HCT116 (cell line): ENCODE results near the gene TMEM106C. TPM values are rescaled to one million over a fixed set of nuclear protein-coding genes. Genes with fewer than 3 reads are reported as not detected.

Source experiments
- ATAC-seq: fragments of 200-7000 bp; cut with Tn5 transposase; 2 replicates; pipeline ENCODE4 v1.9.1; 2020; ENCODE audit warnings: mild to moderate bottlenecking, moderate library complexity
- BruUV-seq: library from RNA; stranded (reverse); fragments of 400-500 nt; replicated peaks from 2 replicates; lab custom pipeline; 2021; lab: Mats Ljungman, UMichigan
- CTCF ChIA-PET: fragments of 300-600 bp; sonication (Branson Sonifier 250); formaldehyde crosslinking; loops from one replicate; lab custom pipeline; 2021; ENCODE audit warnings: antibody characterized with exemption; lab: Charles Lee
- POLR2A ChIA-PET: fragments of 300-600, 350-600 bp; sonication (Branson Sonifier 250); formaldehyde crosslinking; loops from one replicate; lab custom pipeline; 2021; ENCODE audit warnings: antibody characterized with exemption; lab: Charles Lee
- RAD21 ChIA-PET, 2 experiments: fragments of 300-600 bp; sonication (Branson Sonifier 250); formaldehyde crosslinking; loops; one replicate each; lab custom pipeline; 2023; ENCODE audit warnings: low total read pairs in 2 of 2; ENCODE audit not compliant: uncharacterized antibody in 2 of 2, unreplicated experiment in 2 of 2, low non-redundant PET in 1 of 2; lab: Charles Lee
- DNase-seq: peaks from one replicate; pipeline ENCODE4 v3.0.0-alpha.2; 2010; ENCODE audit warnings: low read depth, low spot score
- H2AFZ ChIP-seq: fragments of 200-600 bp; shearing (Covaris generic), sonication (generic); 2 replicates; pipeline ENCODE4 v1.6.1; 2017; ENCODE audit warnings: low read depth, mixed run types, mixed read lengths, antibody characterized with exemption, low read length; ENCODE audit not compliant: poor library complexity, severe bottlenecking
- H3K27ac ChIP-seq: 2 replicates; pipeline ENCODE4 v1.5.1; 2012; ENCODE audit warnings: low read depth, low read length
- H3K27me3 ChIP-seq: fragments of 200-600 bp; sonication (generic); 2 replicates; pipeline ENCODE4 v1.6.1; 2016; ENCODE audit warnings: mixed run types, low read length, mixed read lengths; ENCODE audit not compliant: insufficient read depth
- H3K36me3 ChIP-seq, 2 experiments: fragments of 200-500 bp in 1 of 2; fragments of 200-600 bp in 1 of 2; sonication (Bioruptor generic) in 1 of 2; sonication (generic) in 1 of 2; 2 replicates each; pipeline versions ENCODE4 v1.5.1 to v1.6.1; 2014 to 2016; ENCODE audit warnings: low read length in 2 of 2, inconsistent platforms in 1 of 2, mixed read lengths in 1 of 2, mixed run types in 1 of 2; ENCODE audit not compliant: insufficient read depth in 2 of 2, control insufficient read depth in 1 of 2
- H3K4me1 ChIP-seq, 2 experiments: fragments of 200-600 bp in 1 of 2; sonication (generic) in 1 of 2; 2 replicates each; pipeline versions ENCODE4 v1.5.1 to v1.6.1; 2012 to 2017; ENCODE audit warnings: low read length in 2 of 2, inconsistent platforms in 1 of 2, mild to moderate bottlenecking in 1 of 2, mixed read lengths in 1 of 2, mixed run types in 1 of 2, moderate library complexity in 1 of 2; ENCODE audit not compliant: insufficient read depth in 2 of 2, control insufficient read depth in 1 of 2
- H3K4me2 ChIP-seq: fragments of 200-600 bp; sonication (generic); 2 replicates; pipeline ENCODE4 v1.6.1; 2017; ENCODE audit warnings: mixed run types, low read length, mixed read lengths
- H3K4me3 ChIP-seq, 2 experiments: fragments of 200-600 bp in 1 of 2; sonication (generic) in 1 of 2; replicated peaks in 1 of 2; 2 replicates each; pipeline ENCODE4 v1.5.1; 2011 to 2016; ENCODE audit warnings: low read length in 2 of 2, control low read depth in 1 of 2, low read depth in 1 of 2, mild to moderate bottlenecking in 1 of 2, mixed read lengths in 1 of 2, mixed run types in 1 of 2
- H3K79me2 ChIP-seq: fragments of 200-600 bp; sonication (generic); 2 replicates; pipeline ENCODE4 v1.6.1; 2017; ENCODE audit warnings: mild to moderate bottlenecking, mixed run types, low read length, moderate library complexity, mixed read lengths; ENCODE audit not compliant: insufficient read depth
- H3K9ac ChIP-seq: fragments of 200-600 bp; sonication (generic); 2 replicates; pipeline ENCODE4 v1.6.1; 2016; ENCODE audit warnings: low read length, mixed read lengths
- H3K9me2 ChIP-seq: fragments of 200-600 bp; sonication (generic), shearing (Covaris generic); 2 replicates; pipeline ENCODE4 v1.6.1; 2017; ENCODE audit warnings: mixed run types, mild to moderate bottlenecking, moderate library complexity; ENCODE audit not compliant: insufficient read depth
- H3K9me3 ChIP-seq, 2 experiments: fragments of 200-500 bp in 1 of 2; fragments of 200-600 bp in 1 of 2; sonication (Bioruptor generic) in 1 of 2; sonication (generic) in 1 of 2; 2 replicates each; pipeline ENCODE4 v1.6.1; 2014 to 2017; ENCODE audit warnings: low read length in 2 of 2, mixed read lengths in 2 of 2, inconsistent platforms in 1 of 2, low read depth in 1 of 2, mild to moderate bottlenecking in 1 of 2, mixed run types in 1 of 2, moderate library complexity in 1 of 2; ENCODE audit not compliant: control insufficient read depth in 1 of 2, insufficient read depth in 1 of 2
- H4K20me1 ChIP-seq: fragments of 200-600 bp; sonication (generic), shearing (Covaris generic); 2 replicates; pipeline ENCODE4 v1.6.1; 2017; ENCODE audit warnings: mixed run types, mild to moderate bottlenecking, moderate library complexity; ENCODE audit not compliant: insufficient read depth
- EZH2 ChIP-seq: fragments of 200-600 bp; sonication (generic); IDR thresholded peaks from 2 replicates; pipeline ENCODE4 v1.6.1; 2017; ENCODE audit warnings: antibody characterized with exemption, mixed run types
- POLR2AphosphoS5 ChIP-seq: IDR thresholded peaks from 2 replicates; pipeline ENCODE4 v1.6.1; 2011; ENCODE audit warnings: mild to moderate bottlenecking, low read depth, low read length, moderate library complexity
- TCF7L2 ChIP-seq: IDR thresholded peaks from 2 replicates; pipeline ENCODE4 v1.7.0; 2011; ENCODE audit warnings: borderline replicate concordance, inconsistent platforms; ENCODE audit not compliant: insufficient read depth, insufficient read length; ENCODE audit errors: extremely low read depth
- intact Hi-C: fragments of 100-400 bp; cut with micrococcal nuclease; formaldehyde crosslinking; loops from 2 replicates; pipeline ENCODE4 v1.10.0; 2022
- total RNA-seq: library from RNA; stranded (reverse); gene quantifications from one replicate; pipeline ENCODE4 v1.2.1, GENCODE V29; 2021; ENCODE audit not compliant: unreplicated experiment
- TF ChIP-seq, protein P1 (sequence below): IDR thresholded peaks from 2 replicates; pipeline ENCODE4 v1.6.1; 2012; ENCODE audit warnings: low read depth
- TF ChIP-seq, protein P2 (sequence below), 3 experiments: fragments of 200-600 bp in 1 of 3; sonication (generic) in 1 of 3; IDR thresholded peaks in 2 of 3; conservative IDR thresholded peaks in 1 of 3; 2 replicates each; pipeline ENCODE4 v1.5.1; 2012 to 2017; ENCODE audit warnings: low read depth in 2 of 3, low read length in 2 of 3, antibody characterized with exemption in 1 of 3, borderline replicate concordance in 1 of 3, control low read depth in 1 of 3, mild to moderate bottlenecking in 1 of 3, mixed read lengths in 1 of 3, mixed run types in 1 of 3, moderate library complexity in 1 of 3; ENCODE audit not compliant: insufficient read depth in 1 of 3

TMEM106C gene
- total RNA-seq, 1 experiment from 2014 or later, result 94.7 TPM

DNA sequence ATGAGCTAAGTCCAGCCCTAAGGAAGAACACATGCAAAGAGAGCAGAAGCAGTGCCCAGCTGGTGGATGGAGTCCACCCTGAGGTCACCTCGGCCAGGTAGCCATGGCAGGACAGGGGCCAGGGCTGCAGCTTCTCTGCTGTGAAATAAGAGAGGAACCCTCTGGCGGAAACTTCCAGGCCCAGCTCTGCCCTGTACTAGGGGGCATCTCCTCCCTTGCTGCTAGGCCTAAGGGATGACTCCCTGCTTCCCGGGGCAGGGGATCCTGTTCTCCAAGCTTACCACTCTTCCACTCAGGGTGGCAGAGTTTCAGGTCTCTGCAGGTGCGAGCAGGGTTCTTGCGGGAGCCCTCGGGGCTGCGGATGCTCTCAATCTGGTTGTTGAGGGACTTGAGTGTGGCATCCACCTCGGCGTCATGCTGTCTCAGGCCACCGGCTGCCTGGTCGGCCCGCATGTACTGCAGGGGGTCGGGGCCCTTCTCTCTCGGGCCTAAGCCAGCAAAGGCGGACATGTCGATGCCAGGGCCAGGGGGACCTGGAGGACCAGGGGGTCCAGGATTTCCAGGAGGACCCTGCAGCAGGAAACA is 11.7 kb downstream of the TMEM106C start (continued):
- TF ChIP-seq, protein P1, sequence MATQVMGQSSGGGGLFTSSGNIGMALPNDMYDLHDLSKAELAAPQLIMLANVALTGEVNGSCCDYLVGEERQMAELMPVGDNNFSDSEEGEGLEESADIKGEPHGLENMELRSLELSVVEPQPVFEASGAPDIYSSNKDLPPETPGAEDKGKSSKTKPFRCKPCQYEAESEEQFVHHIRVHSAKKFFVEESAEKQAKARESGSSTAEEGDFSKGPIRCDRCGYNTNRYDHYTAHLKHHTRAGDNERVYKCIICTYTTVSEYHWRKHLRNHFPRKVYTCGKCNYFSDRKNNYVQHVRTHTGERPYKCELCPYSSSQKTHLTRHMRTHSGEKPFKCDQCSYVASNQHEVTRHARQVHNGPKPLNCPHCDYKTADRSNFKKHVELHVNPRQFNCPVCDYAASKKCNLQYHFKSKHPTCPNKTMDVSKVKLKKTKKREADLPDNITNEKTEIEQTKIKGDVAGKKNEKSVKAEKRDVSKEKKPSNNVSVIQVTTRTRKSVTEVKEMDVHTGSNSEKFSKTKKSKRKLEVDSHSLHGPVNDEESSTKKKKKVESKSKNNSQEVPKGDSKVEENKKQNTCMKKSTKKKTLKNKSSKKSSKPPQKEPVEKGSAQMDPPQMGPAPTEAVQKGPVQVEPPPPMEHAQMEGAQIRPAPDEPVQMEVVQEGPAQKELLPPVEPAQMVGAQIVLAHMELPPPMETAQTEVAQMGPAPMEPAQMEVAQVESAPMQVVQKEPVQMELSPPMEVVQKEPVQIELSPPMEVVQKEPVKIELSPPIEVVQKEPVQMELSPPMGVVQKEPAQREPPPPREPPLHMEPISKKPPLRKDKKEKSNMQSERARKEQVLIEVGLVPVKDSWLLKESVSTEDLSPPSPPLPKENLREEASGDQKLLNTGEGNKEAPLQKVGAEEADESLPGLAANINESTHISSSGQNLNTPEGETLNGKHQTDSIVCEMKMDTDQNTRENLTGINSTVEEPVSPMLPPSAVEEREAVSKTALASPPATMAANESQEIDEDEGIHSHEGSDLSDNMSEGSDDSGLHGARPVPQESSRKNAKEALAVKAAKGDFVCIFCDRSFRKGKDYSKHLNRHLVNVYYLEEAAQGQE, result no peak
- TF ChIP-seq EZH2 (no peak), TCF7L2 (no peak)
- TF ChIP-seq, all 23 proteins: peak for 0

DNA sequence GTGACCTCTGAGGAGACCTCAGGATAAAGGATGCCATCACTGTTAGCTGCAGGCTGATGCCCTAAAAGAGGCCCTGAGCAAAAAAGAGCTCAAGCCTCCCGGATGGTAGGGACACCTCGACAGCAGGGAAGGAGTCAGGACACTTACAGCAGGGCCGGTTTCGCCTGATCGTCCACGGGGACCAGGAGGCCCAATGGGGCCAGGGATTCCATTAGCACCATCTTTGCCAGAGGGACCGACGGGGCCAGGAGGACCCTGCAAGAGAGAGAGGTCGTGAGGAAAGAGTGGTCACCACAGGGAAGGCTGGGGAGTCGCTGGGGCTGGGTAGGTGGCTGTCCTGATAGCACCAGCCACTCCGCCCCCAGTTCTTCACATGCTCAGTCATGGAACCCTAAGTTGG is 12.4 kb downstream of the TMEM106C start:
- no peak for ATAC-seq
- Histone ChIP-seq H3K4me1 (no peaks in the 10 kb centered on the region), H3K27me3 (no peaks in the 10 kb centered on the region), H3K4me2 (no peak overlapping the region), H3K27ac (no peak overlapping the region), H4K20me1 (no peaks in the 10 kb centered on the region), H3K79me2 (no peaks in the 10 kb centered on the region), H3K9me3 (no peaks in the 10 kb centered on the region), H3K4me3 (no peak overlapping the region), H3K36me3 (no peaks in the 10 kb centered on the region; a peak in 1 of 4 replicates), H3K9ac (no peak overlapping the region), H2AFZ (no peak overlapping the region), H3K9me2 (no peaks in the 10 kb centered on the region)
- BruUV-seq, result no TSS peak
- POLR2A ChIA-PET, result no interaction called here
- TF ChIP-seq, protein P2, sequence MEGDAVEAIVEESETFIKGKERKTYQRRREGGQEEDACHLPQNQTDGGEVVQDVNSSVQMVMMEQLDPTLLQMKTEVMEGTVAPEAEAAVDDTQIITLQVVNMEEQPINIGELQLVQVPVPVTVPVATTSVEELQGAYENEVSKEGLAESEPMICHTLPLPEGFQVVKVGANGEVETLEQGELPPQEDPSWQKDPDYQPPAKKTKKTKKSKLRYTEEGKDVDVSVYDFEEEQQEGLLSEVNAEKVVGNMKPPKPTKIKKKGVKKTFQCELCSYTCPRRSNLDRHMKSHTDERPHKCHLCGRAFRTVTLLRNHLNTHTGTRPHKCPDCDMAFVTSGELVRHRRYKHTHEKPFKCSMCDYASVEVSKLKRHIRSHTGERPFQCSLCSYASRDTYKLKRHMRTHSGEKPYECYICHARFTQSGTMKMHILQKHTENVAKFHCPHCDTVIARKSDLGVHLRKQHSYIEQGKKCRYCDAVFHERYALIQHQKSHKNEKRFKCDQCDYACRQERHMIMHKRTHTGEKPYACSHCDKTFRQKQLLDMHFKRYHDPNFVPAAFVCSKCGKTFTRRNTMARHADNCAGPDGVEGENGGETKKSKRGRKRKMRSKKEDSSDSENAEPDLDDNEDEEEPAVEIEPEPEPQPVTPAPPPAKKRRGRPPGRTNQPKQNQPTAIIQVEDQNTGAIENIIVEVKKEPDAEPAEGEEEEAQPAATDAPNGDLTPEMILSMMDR (IDR thresholded peaks at IDR 0.05 in 2 of 3, conservative IDR thresholded peaks at IDR 0.05 in 1 of 3; ENCODE audit: borderline replicate concordance in 1 of 3, insufficient read depth in 1 of 3, low read depth in 2 of 3, low read length in 2 of 3), result no peak
- TF ChIP-seq TCF7L2 (no peak), POLR2AphosphoS5 (no peak)
- no peak for DNase-seq
- intact Hi-C loops, result no loop called here
- RAD21 ChIA-PET, result no interaction called here
- CTCF ChIA-PET, result interaction anchor here (2.6 kb wide), 1 partner anchor 12 kb away, joined by 7 read pairs; the partner anchor contains the start of gene TMEM106C
